Adrenal gland (tissue), 5 donors: ENCODE data around the gene ATG4B.

Source experiments
- POLR2A ChIP-seq, 2 donors: fragments of 450-650 bp; IDR thresholded peaks; one replicate each; pipeline ENCODE4 v1.6.1; 2017; ENCODE audit warnings: antibody characterized with exemption in 2 of 2, mild to moderate bottlenecking in 2 of 2, moderate library complexity in 1 of 2
- TF ChIP-seq, protein P1 (sequence below), 6 experiments: fragments of 450-650 bp in 4 of 6; fragments of 200-600 bp in 2 of 6; sonication (generic) in 1 of 6; IDR thresholded peaks; 1 replicate in 5 of 6; 2 replicates in 1 of 6; pipeline versions ENCODE4 v1.5.1 to v1.8.0; 2016 to 2021; ENCODE audit warnings: antibody characterized with exemption in 6 of 6, mild to moderate bottlenecking in 2 of 6, moderate library complexity in 1 of 6
- donor health status: DM: no; HTN: no; CAD: no.

DNA sequence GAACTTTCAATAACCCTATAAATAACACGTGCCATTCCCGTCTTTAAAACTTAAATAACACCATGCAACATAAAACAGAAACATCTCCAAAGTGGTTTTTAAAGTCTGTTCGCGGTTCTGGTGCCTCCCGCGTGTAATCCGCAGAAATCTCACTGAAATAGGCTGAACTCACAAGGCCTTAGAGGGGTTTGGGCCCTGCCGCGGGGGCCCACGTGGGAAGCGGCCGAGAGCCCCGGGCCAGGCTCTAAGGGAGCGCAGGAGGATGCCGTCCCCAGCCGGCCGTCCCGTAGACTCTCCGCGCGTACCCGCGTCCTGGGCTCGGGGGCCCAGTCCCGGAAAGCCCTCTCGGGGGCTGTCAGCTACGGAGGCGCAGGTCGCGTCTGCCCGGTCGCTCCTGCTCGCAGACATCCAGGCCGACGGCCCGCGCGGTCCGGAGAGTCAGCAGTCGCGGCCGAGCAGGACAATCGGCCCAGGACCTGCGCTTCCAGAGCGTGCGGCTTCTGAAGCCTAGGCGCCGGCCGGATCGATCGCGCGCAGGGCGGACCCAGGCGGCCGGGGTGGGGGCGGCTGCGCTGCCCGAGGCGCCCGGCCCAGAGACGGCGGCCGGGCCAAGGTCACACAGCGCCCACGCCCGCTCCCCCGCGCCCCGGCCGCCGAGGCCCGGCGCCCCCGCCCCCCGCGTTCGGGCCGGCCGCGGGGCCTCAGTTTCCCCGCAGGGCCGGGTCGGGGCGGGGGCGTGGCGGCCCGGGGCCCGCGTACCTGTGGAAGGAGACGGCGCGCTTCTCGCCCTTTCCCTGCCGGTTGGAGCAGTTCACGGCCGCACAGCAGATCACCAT is 1.1 kb upstream of the ATG4B start:
- TF ChIP-seq, protein P1, sequence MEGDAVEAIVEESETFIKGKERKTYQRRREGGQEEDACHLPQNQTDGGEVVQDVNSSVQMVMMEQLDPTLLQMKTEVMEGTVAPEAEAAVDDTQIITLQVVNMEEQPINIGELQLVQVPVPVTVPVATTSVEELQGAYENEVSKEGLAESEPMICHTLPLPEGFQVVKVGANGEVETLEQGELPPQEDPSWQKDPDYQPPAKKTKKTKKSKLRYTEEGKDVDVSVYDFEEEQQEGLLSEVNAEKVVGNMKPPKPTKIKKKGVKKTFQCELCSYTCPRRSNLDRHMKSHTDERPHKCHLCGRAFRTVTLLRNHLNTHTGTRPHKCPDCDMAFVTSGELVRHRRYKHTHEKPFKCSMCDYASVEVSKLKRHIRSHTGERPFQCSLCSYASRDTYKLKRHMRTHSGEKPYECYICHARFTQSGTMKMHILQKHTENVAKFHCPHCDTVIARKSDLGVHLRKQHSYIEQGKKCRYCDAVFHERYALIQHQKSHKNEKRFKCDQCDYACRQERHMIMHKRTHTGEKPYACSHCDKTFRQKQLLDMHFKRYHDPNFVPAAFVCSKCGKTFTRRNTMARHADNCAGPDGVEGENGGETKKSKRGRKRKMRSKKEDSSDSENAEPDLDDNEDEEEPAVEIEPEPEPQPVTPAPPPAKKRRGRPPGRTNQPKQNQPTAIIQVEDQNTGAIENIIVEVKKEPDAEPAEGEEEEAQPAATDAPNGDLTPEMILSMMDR (IDR thresholded peaks at IDR 0.05): no peak
- TF ChIP-seq POLR2A (IDR thresholded peaks at IDR 0.05): peak in 1 of 2 donors; percentile 37
